Measurements from ENCODE around the gene TAS1R1. TPM values are rescaled to one million over a fixed set of nuclear protein-coding genes. Genes with fewer than 3 reads are reported as not detected.

TAS1R1 gene
- total and polyA plus RNA-seq, 10 of the 15 experiments (the other 5 are each of a cell fraction or from before 2014, with no cell fraction given), result 0.03 to 0.06 (median 0.04) TPM; not detected in 7

- ChIA-PET SMC1A (ENCODE audit: uncharacterized antibody, unreplicated experiment) (no interaction called here), CTCF (interaction anchor here (1.2 kb wide), 1 partner anchor 16 kb away, joined by 3 read pairs; no protein-coding TSS in a partner anchor), POLR2A (no interaction called here), RAD21 (ENCODE audit: unreplicated experiment) (no interaction called here)
- no peak for TF ChIP-seq RAD51 (IDR thresholded peaks at IDR 0.05)
- TF ChIP-seq, protein P1, sequence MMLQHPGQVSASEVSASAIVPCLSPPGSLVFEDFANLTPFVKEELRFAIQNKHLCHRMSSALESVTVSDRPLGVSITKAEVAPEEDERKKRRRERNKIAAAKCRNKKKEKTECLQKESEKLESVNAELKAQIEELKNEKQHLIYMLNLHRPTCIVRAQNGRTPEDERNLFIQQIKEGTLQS (IDR thresholded peaks at IDR 0.05; ENCODE audit: borderline replicate concordance, extremely low read depth, low read depth, low read length), result no peak
- no peak for TF ChIP-seq RB1 (IDR thresholded peaks at IDR 0.05; ENCODE audit: borderline replicate concordance)
- TF ChIP-seq RCOR1 (conservative IDR thresholded peaks at IDR 0.05; ENCODE audit: low read depth, low read length), result no peak
- TF ChIP-seq SRF (IDR thresholded peaks at IDR 0.05; ENCODE audit: low read depth in 2 of 2, low read length in 2 of 2), result no peak
- no peak for TF ChIP-seq YY1 (IDR thresholded peaks at IDR 0.05; ENCODE audit: low read depth, low read length)
- no peak for TF ChIP-seq NFIC (IDR thresholded peaks at IDR 0.05; ENCODE audit: low read depth, low read length)
- TF ChIP-seq SMAD1 (IDR thresholded peaks at IDR 0.05; ENCODE audit: low read depth, partially characterized antibody), result no peak
- TF ChIP-seq, protein P2, sequence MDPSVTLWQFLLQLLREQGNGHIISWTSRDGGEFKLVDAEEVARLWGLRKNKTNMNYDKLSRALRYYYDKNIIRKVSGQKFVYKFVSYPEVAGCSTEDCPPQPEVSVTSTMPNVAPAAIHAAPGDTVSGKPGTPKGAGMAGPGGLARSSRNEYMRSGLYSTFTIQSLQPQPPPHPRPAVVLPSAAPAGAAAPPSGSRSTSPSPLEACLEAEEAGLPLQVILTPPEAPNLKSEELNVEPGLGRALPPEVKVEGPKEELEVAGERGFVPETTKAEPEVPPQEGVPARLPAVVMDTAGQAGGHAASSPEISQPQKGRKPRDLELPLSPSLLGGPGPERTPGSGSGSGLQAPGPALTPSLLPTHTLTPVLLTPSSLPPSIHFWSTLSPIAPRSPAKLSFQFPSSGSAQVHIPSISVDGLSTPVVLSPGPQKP (IDR thresholded peaks at IDR 0.05; ENCODE audit: low read depth, low read length), result no peak
- no peak for TF ChIP-seq ZNF24 (IDR thresholded peaks at IDR 0.05)
- no peak for TF ChIP-seq IKZF2 (IDR thresholded peaks at IDR 0.05)
- no peak for TF ChIP-seq SMARCA5 (IDR thresholded peaks at IDR 0.05)
- no peak for TF ChIP-seq ATF7 (IDR thresholded peaks at IDR 0.05; ENCODE audit: low read depth)
- TF ChIP-seq NFYB (IDR thresholded peaks at IDR 0.05; ENCODE audit: insufficient read depth, low read depth, low read length), result no peak
- TF ChIP-seq, protein P3, sequence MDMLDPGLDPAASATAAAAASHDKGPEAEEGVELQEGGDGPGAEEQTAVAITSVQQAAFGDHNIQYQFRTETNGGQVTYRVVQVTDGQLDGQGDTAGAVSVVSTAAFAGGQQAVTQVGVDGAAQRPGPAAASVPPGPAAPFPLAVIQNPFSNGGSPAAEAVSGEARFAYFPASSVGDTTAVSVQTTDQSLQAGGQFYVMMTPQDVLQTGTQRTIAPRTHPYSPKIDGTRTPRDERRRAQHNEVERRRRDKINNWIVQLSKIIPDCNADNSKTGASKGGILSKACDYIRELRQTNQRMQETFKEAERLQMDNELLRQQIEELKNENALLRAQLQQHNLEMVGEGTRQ (IDR thresholded peaks at IDR 0.05; ENCODE audit: borderline replicate concordance, low read depth, low read length), result no peak
- no peak for TF ChIP-seq STAT1 (conservative IDR thresholded peaks at IDR 0.05)
- TF ChIP-seq CHD4 (IDR thresholded peaks at IDR 0.05), result no peak
- TF ChIP-seq SREBF2 (IDR thresholded peaks at IDR 0.05; ENCODE audit: low read length), result no peak
- no peaks in the 10 kb centered on the region for H3K27me3 ChIP-seq (replicated peaks in 1 of 2; ENCODE audit: control insufficient read depth in 2 of 2, insufficient read depth in 2 of 2, low read length in 1 of 2)
- no peak overlapping the region for H2AFZ ChIP-seq (ENCODE audit: control insufficient read depth, low read depth, low read length)
- 83% methylated on average over 21 of the region's 21 CpGs for WGBS (ENCODE audit: insufficient coverage, insufficient replicate concordance, low lambda C conversion rate, missing lambda C conversion rate)
- H3K4me2 ChIP-seq (ENCODE audit: control insufficient read depth, insufficient read depth), result no peak overlapping the region
- no peak for FAIRE-seq
- H3K9ac ChIP-seq (ENCODE audit: control insufficient read depth, insufficient read depth, low read length), result no peak overlapping the region
- DNase-seq (ENCODE audit: low read depth, low spot score), result no peak
- H4K20me1 ChIP-seq (ENCODE audit: control insufficient read depth, insufficient read depth), result no peaks in the 10 kb centered on the region
- peaks cover 10% of the 10 kb centered on the region for H3K4me1 ChIP-seq (ENCODE audit: control insufficient read depth, insufficient read depth, low read length)
- H3K4me3 ChIP-seq, result no peak overlapping the region
- H3K9me3 ChIP-seq (replicated peaks; ENCODE audit: control insufficient read depth, insufficient read depth, low read length), result no peaks in the 10 kb centered on the region
- in situ Hi-C loops (cut with MboI), result no loop called here
- no peak for ATAC-seq
- H3K36me3 ChIP-seq (ENCODE audit: control insufficient read depth in 2 of 2, insufficient read depth in 2 of 2, low read length in 1 of 2), result peaks cover 4 to 6% of the 10 kb centered on the region in 2 experiments; a peak in 3 of 4 replicates
- peaks cover 21% of the 10 kb centered on the region for H3K79me2 ChIP-seq (ENCODE audit: control insufficient read depth, insufficient read depth, low read length)
- no peak overlapping the region for H3K27ac ChIP-seq (ENCODE audit: control insufficient read depth, insufficient read depth)
- intact Hi-C loops (cut with micrococcal nuclease; ENCODE audit: unreplicated experiment), result no loop called here
- no TSS peak for BruUV-seq (replicated peaks)
Observed at GRCh38 chr1:6584126-6585080, 29.3 kb downstream of the TAS1R1 start.

All from GM12878 (cell line).